Erythroblast (primary cell): ENCODE data around the gene LRRC3.

ENCODE experiments used
- GATA1 ChIP-seq: IDR thresholded peaks from 2 replicates; pipeline ENCODE4 v1.6.1; 2011; ENCODE audit warnings: low read depth, mild to moderate bottlenecking, control low read depth, low read length, moderate library complexity
- POLR2A ChIP-seq: IDR thresholded peaks from 2 replicates; pipeline ENCODE4 v1.6.1; 2011; ENCODE audit warnings: mild to moderate bottlenecking, low read length

DNA sequence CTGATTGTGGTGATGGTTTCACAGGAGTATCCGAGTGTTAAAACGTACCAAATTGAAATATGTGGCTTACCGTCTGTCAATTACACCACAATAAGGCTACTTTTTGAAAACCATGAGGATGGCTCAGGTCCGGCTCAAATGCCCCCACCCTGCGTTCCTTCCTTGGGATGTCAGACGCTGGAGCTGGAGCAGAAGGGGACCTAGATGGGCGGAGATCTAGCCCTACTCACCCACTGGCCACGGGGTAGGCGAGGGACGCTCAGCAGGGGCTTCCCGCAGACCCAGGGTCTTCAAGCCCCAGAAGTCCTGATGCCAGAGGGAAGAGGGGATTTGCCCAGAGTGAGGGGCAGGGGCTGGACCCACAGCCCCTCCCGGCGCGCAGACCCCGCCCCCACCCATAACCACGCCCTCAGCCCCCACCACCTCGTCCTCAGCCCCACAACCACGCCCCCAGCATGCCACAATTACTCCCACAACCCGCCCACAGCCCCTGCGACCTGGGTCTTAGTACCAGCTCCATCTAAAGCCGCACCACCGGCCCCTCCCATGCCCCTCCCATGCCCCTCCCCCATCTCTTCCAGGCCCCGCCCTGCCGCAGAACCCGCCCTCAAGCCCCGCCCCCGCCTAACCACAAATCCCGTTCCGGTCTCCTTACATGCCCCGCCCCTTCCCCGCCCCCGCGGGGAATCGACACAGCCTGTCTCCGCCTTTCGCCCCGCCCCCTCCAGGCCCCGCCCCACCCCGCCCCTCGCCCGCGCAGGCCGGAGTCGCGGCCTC is at the start of gene LRRC3:
- no peak for TF ChIP-seq POLR2A
- TF ChIP-seq GATA1, result no peak
